ENCODE measurements around the gene ARRB1.
A peak's percentile ranks its signal among the peaks of the same experiment; 100 is the strongest.

The ARRB1 gene

GRCh38 chr11:75223954-75224643 lies 127.4 kb downstream of the ARRB1 start:
- DNase-seq (ENCODE audit: low read depth), result no peak

GRCh38 chr11:75219869-75220268 lies 131.6 kb downstream of the ARRB1 start:
- DNase-seq (ENCODE audit: low read depth), result no peak

GRCh38 chr11:75214843-75215242 lies 136.6 kb downstream of the ARRB1 start:
- DNase-seq (ENCODE audit: low read depth), result no peak

GRCh38 chr11:75214411-75214821 lies 137.0 kb downstream of the ARRB1 start:
- peak; percentile 80 for DNase-seq (ENCODE audit: low read depth)
